GM12891 (cell line): ENCODE data around the gene ART3.

Experiments used
- POLR2A ChIP-seq: IDR thresholded peaks from 2 replicates; pipeline ENCODE4 v1.6.1; 2011; ENCODE audit warnings: low read depth, low read length, control low read depth
- POLR2AphosphoS5 ChIP-seq: IDR thresholded peaks from 2 replicates; pipeline ENCODE4 v1.6.1; 2011; ENCODE audit warnings: low read depth, low read length, control low read depth
- SPI1 ChIP-seq: IDR thresholded peaks from 2 replicates; pipeline ENCODE4 v1.6.1; 2011; ENCODE audit warnings: low read depth, low read length, control low read depth

DNA sequence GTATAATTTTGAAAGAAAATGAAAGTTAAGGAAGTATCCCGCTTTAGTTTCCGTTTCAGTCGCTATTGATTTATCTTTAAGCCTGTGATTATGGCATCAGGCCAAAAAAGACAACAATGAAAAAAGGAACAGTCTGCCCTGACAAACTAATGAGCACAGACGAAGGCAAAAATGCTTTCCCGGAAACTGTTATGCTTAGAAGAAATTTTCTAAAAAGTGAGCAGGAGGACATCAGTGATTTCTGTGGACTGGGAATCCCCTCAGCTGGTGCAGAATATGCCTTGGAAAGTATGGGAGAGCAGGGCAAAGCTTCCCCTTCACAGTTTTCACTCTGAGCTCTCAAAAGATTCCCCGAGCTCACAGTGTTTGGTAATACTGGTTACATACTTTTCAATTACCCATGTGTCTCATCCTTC lies 46.2 kb upstream of the ART3 start:
- TF ChIP-seq POLR2A: no peak
- no peak for TF ChIP-seq POLR2AphosphoS5
- TF ChIP-seq SPI1: no peak
